T1000 (cell line): ENCODE data around the gene SH3TC1.

Experiments
- DNase-seq: peaks from one replicate; lab custom pipeline; 2025; ENCODE audit warnings: mixed read lengths; lab: John Stamatoyannopoulos, UW

SH3TC1 gene

DNA sequence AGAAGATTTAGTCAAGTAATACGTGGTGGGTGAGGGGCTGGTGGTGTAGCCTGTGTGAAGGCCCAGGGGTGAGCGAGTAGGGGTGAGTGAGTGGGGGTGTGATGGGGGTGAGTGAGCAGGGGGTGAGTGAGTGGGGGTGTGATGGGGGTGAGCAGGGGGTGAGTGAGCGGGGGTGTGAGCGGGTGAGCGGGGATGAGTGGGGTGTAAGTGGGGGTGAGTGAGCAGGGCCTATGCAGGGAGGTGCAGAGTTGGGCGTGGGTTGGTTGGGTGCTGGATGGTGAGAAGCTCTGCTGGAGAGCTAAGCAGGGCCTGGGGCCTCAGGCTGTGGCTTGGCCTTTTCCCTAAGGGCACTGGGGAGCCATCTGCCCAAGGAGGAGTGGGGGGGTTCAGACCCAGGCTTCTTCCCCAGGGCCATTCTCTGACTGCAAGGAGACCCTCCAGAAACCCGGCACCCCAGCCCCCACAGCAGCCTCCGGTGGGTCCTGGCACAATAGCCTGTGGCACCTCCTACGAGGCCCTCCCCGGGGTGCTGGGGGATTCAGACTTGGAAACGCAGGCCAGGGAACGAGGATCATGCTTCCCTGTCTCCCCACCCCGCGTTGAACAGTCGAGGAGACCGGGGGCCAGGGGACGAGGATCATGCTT is 30.4 kb downstream of the SH3TC1 start:
- DNase-seq: no peak

DNA sequence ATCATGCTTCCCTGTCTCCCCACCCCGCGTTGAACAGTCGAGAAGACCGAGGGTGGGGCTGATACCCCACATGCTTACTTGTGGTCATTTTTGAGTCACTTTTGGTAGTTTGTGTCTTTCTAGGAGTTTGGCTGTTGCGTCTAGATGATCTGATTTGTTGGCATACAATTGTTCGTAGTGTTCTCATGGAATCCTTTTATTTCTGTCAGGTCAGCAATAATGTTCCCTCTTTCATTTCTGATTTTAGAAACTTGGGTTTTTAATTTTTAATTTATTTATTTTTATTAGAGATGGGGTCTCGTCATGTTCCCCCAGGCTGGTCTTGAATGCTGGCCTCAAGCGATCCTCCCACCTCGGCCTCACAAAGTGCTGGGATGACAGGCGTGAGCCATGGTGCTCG is 30.9 kb downstream of the SH3TC1 start:
- DNase-seq: no peak

DNA sequence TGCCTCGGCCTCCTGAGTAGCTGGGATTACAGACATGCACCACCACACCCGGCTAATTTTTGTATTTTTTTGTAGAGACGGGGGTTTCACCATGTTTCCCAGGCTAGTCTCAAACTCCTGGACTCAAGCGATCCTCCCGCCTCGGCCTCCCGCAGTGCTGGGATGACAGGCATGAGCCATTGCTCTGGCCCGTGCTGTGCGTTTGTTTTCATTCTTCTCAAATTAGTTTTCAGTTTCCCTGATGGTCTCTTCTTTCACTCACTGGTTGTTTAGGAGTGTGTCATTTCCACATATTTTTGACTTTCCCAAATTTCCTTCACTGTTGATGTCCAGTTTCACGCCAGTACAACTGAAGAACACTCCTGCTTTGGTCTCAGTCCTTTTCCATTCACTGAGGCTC is 31.8 kb downstream of the SH3TC1 start:
- no peak for DNase-seq

DNA sequence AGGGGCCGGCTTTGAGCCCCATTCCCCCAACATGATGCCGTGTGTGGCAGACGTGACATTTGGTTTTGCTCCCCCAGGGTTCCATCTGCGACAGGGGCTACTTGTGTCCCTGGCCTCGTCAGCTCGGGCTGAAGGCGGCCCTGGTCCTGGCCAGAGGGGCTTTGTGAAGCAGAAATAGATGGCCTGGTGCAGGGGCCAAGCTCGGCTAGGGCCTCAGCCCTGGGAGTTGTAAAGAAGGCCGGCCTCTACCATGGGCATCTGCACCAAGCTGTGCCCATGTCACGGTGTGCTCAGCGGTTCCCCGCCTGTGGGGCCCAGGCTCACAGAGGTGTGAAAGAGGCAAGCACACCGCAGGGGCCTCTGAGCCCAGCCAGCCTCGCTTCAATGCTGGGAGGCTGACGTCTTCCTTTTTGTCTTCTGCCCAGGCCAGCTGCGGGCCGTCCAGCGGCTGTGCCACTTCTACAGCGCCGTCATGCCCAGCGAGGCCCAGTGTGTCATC is 32.5 kb downstream of the SH3TC1 start:
- no peak for DNase-seq

DNA sequence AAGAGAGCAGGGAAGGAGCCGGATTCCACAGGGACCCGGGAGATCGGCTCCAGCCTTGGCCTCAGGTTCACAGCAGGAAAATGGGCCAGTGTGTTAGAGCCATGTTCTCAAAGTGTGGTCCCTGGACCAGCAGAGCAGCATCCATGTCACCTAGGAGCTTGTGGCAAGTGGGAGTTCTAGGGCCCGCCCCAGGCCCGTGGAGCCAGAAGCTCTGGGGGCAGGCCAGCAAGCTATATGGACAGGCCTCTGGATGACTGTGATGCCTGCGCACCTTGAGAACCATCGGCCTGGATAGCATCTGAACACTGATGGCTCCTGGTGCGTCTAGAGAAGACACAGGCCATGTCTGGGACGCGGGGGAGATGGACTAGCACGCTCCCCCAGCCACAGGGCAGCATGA is 33.7 kb downstream of the SH3TC1 start:
- DNase-seq: no peak

DNA sequence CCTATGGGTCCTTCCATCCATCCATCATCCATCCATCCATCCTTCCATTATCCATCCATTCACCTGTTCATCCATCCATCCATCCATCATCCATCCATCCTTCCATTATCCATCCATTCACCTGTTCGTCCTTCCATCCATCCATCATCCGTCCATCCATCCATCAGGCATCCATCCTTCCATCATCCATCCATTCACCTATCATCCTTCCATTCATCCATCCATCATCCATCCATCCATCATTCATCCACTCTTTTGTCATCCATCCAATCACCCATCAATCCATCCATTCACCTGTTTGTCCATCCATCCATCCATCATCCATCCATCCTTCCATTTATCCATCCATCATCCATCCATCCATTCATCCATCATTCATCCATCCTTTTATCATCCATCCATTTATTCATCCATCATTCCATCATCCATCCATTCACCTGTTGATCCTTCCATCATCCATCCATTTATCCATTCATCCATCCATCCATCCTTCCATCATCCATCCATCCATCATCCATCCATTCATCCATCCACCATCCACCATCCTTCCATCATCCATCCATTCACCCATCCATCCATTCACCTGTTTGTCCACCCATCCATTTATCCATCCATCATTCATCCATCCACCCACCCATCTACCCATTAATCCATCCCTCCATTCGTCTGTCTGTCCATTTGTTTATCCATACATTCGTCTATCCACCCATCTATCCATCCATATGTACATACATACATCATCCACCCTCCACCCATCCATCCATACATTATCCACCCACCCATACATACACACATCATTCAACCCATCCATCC is 34.8 kb downstream of the SH3TC1 start:
- DNase-seq: no peak

GRCh38 chr4:8234715-8235114 is 35.6 kb downstream of the SH3TC1 start:
- DNase-seq: no peak

DNA sequence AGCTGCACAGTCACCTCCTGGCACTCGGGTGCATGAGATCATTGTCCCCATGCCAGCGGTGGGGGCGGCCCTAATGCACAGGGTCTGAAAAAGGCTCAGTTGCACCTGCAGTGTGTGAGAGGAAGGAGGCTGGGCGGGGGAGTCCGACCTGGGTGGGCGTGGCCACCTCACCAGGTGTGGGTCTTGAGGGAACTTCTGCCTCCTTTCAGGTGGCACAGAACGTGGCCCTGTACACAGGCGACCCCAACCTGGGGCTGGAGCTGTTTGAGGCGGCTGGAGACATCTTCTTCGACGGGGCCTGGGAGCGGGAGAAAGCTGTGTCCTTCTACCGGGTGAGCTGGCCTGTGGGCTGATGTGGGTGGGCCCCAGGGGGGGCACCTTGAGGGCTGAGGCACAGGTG is 36.1 kb downstream of the SH3TC1 start:
- DNase-seq: no peak

DNA sequence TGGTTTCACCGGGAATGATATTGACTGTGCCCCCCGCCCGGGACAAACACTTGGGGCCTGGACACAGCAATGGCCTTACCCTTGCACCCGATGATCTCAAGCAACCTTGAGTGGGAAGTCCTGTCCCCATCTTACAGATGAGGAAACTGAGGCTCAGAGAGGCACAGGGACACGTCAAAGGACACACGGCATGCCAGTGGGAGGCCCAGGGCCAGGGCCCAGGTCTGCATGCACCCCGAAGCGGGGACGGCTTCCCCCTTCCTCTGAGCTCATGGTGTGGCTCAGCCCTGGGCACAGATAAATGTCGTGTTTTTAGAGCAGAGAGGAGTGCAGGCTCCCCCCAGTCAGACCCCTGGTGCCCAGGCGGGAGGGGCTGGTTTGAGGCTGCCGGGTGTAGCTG is 36.6 kb downstream of the SH3TC1 start:
- DNase-seq: no peak

DNA sequence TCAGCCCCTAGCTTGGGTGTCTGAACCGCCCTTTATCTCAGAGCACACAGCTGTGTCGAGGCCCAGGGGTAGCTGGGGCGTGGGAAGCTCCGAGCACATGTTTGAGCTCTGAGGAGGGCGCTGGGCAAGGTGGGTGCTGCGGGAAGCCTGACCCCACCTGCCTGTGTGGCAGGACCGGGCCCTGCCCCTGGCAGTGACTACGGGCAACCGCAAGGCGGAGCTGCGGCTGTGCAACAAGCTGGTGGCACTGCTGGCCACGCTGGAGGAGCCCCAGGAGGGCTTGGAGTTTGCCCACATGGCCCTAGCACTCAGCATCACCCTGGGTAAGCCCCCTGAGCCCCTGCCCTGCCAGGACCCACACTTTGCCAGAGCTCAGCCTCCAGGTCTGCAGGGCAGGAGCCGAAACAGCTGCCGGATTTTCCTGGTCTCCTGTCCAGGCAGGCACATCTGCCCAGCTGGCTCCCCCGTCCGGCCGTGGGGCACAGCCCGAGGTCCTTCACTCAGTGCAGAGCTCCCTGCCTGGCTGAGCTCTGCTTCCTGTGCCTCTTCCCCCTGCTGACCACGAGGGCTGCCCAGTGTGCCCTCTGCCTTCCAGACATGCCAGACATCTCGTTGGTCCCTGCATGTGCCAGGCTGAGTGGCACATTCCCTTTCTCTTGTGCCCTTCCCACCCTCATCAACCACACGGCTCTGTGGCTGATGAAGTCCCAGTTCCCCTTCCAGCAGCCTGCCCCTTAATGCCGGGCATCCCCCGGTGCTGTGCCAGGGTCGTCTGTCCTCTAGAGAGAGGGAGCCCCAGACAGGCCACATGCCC is 37.2 kb downstream of the SH3TC1 start:
- no peak for DNase-seq

DNA sequence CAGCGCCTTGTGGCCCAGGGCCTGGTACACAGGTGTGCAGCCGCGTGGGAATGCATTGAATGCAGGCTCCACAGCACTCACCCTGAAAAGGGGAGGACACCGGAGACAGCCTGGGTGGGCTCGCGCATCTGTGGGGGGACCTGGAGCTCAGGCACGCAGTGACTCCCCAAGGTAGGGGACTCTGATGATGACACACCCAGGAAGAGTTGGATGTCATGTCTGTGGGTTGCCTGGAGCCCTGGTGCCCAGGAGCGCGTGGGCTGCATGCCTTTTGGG is 37.8 kb downstream of the SH3TC1 start:
- no peak for DNase-seq

DNA sequence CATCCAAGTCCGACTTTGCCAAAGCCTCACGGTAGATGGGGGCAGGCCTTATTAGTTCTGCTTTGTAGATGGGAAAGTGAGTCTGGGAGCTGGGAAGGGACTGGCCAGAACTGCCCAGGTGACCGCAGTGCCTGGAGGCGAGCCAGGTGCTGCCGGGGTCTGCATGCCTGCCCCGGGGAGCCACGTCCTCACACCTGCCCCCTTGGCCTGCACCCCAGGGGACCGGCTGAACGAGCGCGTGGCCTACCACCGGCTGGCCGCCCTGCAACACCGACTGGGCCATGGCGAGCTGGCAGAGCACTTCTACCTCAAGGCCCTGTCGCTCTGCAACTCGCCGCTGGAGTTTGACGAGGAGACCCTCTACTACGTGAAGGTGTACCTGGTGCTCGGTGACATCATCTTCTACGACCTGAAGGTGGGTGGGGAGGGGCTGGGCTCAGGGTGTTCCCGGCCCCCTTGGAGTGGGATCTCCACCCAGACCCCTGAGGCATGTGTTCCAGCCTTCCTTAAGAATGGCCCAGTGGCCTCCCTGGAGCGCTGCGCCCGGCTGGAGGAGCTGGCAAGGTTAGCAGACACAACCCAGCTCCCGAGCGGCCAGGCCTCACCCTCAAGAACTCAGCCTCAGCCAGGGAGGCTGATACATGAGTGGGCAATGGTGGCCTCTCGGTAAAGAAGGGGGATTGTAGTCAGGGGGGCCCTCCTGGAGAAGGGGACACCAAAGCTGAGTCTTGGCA is 38.3 kb downstream of the SH3TC1 start:
- DNase-seq: no peak

DNA sequence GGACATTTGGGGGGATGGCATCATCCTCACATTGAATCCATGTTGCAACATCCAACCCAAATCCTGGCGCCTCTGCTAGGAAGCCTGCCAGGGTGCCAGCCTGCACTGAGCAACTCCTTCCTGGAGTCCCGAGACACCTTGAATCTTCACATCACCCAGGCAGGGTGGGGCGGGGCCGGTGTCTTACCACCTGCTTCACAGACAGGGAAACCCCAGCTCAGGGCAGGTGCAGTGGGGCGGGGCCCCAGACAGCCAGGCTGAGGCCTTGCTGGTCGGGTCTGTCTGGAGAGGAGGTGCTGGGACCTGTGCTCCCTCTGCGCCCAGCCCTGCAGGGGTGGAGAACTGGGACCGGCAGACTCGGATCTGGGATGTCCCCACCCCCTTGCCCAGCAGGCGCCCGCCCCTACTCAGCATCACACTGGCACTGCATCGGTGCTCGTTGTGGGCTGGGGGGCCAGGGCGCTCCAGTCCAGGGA is 39.0 kb downstream of the SH3TC1 start:
- no peak for DNase-seq

DNA sequence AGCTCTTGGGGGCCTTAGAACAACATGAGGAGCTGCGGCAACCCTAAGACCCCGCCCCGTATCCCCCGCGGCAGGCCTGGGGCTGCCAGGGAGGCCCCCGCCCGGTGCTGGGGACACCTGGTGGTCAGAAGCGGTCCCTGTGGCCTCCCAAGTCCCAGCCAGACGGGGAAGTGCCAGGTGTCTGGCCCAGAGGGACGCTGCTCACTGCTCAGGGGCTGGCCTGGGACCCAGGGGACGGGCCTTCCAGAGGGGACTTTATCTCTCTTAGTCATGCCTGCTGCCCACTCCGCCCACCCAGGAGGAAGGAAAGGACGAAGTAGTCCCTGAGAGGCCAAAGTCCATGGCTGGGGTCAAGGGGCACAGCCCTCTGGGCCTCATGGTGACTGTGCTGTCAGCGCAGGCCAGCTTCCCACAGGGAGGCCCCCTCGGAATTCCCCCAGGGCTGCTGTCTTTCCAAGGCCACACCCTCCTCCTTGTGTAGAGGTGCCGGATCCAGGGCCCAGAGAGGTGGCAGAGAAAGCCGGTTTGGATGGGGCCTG is 39.5 kb downstream of the SH3TC1 start:
- DNase-seq: no peak

GRCh38 chr4:8239226-8239625 is 40.1 kb downstream of the SH3TC1 start:
- DNase-seq: no peak

DNA sequence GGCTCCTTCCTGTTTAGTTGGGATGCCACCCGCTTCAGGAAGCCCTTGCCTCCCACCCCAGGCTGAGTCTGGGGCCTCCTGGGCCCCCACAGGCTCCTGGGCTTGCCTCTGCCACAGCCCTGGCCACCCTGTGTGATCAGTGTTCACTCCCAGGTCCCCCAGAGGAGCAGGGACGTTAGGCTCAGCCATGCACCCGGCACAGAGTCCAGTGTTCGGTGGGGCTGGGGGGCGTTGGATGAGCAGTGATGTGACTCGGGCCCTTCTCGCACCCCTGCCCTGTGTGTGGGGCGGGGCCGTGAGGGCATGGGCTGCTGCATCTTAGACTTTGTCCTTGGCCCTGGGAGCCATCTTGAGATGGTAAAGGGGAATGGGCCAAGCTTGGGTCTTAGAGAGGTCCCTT is 40.6 kb downstream of the SH3TC1 start:
- DNase-seq: no peak

DNA sequence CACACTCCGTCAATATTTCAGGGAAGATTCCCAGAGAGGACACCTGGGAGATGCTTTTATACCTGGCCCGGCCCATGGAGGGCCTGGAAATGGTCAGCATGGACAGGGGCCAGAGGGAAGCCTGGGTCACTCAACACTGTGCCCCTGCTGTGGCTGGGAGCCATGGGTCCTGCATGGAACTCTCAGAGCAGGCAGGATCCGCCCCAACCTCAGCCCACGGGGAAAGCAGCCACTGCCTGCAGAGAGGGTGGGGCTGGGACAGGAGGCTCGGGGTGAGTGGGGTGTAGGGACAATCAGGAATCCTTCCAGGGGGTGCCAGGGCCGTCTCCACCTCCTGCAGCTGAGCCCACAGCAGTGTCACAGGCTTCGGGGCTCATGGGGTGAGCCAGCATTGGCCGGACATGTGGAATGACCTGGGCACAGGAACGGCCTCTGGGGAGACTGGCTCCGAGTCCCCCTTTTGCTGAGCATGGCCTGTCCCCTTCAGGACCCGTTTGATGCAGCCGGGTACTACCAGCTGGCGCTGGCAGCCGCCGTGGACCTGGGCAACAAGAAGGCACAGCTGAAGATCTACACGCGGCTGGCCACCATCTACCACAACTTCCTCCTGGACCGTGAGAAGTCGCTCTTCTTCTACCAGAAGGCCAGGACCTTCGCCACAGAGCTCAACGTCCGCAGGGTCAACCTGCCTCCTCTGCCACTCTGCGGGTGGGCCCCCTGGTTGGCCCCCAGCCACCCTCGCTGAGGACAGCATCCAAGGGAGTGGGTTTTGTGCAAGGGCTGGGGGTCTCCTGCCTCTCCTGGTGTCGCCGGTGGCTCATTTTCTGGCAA is 41.3 kb downstream of the SH3TC1 start:
- DNase-seq: no peak

GRCh38 chr4:8241211-8241779 is 42.2 kb downstream of the SH3TC1 start:
- no peak for DNase-seq

DNA sequence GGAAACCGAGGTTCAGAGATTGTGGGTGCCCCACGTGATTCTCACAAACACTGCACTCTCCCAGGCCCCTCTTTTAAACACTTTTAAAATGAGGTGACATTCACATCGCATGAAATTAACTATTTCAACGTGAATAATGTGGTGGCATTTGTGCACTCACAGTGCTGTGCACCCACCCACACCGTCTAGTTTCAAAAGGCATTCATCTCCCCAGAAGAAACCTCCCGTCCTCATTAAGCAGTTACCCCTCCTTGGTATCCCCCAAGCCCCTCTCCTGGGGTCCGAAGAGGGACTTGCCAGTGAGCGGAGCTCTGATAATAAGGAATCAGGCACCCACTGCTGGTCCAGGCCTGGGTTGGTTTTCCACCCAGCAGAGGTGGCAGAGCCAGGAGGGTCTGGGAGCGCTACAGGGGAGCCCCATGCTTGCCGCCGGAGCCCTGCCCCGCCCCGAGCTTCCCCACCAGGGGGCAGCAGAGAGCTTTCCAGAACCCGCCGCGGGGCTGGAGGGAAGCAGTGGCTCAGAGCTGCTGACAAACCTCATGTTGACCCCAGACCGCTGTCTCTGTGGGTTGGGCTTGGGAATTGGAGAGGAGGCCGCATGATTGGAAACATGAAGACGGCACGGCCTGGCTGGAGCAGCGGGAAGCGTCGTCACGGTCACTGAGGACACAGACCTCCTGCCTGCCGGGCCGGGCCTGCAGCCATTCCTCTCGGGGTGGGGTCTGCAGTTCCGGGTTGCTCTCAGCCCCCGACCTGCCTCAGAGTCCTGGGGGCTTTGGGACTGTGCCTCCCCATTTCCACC is 43.0 kb downstream of the SH3TC1 start:
- DNase-seq: peak; percentile 86
